HEK293T (cell line): Measurements from ENCODE around the gene LHFPL5.

Experiments
- CTCF ChIA-PET: fragments of 350-600 bp; formaldehyde crosslinking; extraction: SDS; loops from one replicate; lab custom pipeline; 2021; ENCODE audit warnings: antibody characterized with exemption, inconsistent platforms; lab: Yijun Ruan, JAX
- POLR2A ChIA-PET: fragments of 350-600 bp; formaldehyde crosslinking; extraction: SDS; loops from one replicate; lab custom pipeline; 2020; ENCODE audit warnings: antibody characterized with exemption, inconsistent platforms; lab: Yijun Ruan, JAX
- DNase-seq: peaks from one replicate; pipeline ENCODE4 v3.0.0; 2012; ENCODE audit warnings: mixed read lengths; ENCODE audit errors: extremely low spot score
- ARNT ChIP-seq: fragments of 450-650 bp; IDR thresholded peaks from 2 replicates; pipeline ENCODE4 v1.6.1; 2017; ENCODE audit warnings: mild to moderate bottlenecking
- BHLHE40 ChIP-seq: fragments of 450-650 bp; IDR thresholded peaks from 2 replicates; pipeline ENCODE4 v1.6.1; 2016; ENCODE audit warnings: mild to moderate bottlenecking, moderate library complexity, borderline replicate concordance
- CTBP1 ChIP-seq: fragments of 450-650 bp; IDR thresholded peaks from 2 replicates; pipeline ENCODE4 v1.6.1; 2016; ENCODE audit warnings: borderline replicate concordance
- ELF4 ChIP-seq: fragments of 450-650 bp; IDR thresholded peaks from 2 replicates; pipeline ENCODE4 v1.6.1; 2017; ENCODE audit warnings: antibody characterized with exemption
- FOXA1 ChIP-seq: fragments of 450-650 bp; IDR thresholded peaks from 2 replicates; pipeline ENCODE4 v1.6.1; 2016; ENCODE audit warnings: mild to moderate bottlenecking
- FOXK2 ChIP-seq: fragments of 450-650 bp; IDR thresholded peaks from 2 replicates; pipeline ENCODE4 v1.6.1; 2016; ENCODE audit warnings: mild to moderate bottlenecking
- FOXM1 ChIP-seq: fragments of 450-650 bp; IDR thresholded peaks from 2 replicates; pipeline ENCODE4 v1.6.1; 2017; ENCODE audit warnings: mild to moderate bottlenecking, borderline replicate concordance
- HDGF ChIP-seq: fragments of 450-650 bp; IDR thresholded peaks from 2 replicates; pipeline ENCODE4 v1.6.1; 2017; ENCODE audit warnings: antibody characterized with exemption, borderline replicate concordance
- L3MBTL2 ChIP-seq: fragments of 450-650 bp; conservative IDR thresholded peaks from 2 replicates; pipeline ENCODE4 v1.6.1; 2016; ENCODE audit warnings: mild to moderate bottlenecking
- LEF1 ChIP-seq: fragments of 450-650 bp; IDR thresholded peaks from 2 replicates; pipeline ENCODE4 v1.6.1; 2017; ENCODE audit warnings: mild to moderate bottlenecking, borderline replicate concordance
- NFRKB ChIP-seq: fragments of 450-650 bp; IDR thresholded peaks from 2 replicates; pipeline ENCODE4 v1.6.1; 2016; ENCODE audit warnings: mild to moderate bottlenecking, moderate library complexity
- PKNOX1 ChIP-seq: fragments of 450-650 bp; IDR thresholded peaks from 2 replicates; pipeline ENCODE4 v1.6.1; 2016
- SP1 ChIP-seq: fragments of 450-650 bp; IDR thresholded peaks from 2 replicates; pipeline ENCODE4 v1.6.1; 2017
- SUZ12 ChIP-seq: fragments of 450-650 bp; IDR thresholded peaks from 2 replicates; pipeline ENCODE4 v1.6.1; 2016; ENCODE audit warnings: mild to moderate bottlenecking
- TARDBP ChIP-seq: fragments of 450-650 bp; IDR thresholded peaks from 2 replicates; pipeline ENCODE4 v1.6.1; 2016
- ZNF384 ChIP-seq: fragments of 450-650 bp; IDR thresholded peaks from 2 replicates; pipeline ENCODE4 v1.6.1; 2016

Gene LHFPL5

GRCh38 chr6:35824552-35825192 is 19.5 kb downstream of the LHFPL5 start:
- TF ChIP-seq FOXA1 = no peak
- TF ChIP-seq ELF4 = no peak
- TF ChIP-seq NFRKB = no peak
- no peak for TF ChIP-seq SP1
- no peak for TF ChIP-seq SUZ12
- TF ChIP-seq L3MBTL2 = no peak
- TF ChIP-seq ARNT = no peak
- no peak for TF ChIP-seq BHLHE40
- TF ChIP-seq FOXM1 = no peak
- no peak for TF ChIP-seq PKNOX1
- TF ChIP-seq FOXK2 = no peak
- TF ChIP-seq LEF1 = no peak

GRCh38 chr6:35829306-35829705 is 24.2 kb downstream of the LHFPL5 start:
- TF ChIP-seq HDGF (no peak), FOXA1 (no peak), TARDBP (no peak), CTBP1 (no peak), FOXK2 (no peak), ARNT (no peak), SP1 (no peak), NFRKB (no peak), FOXM1 (no peak), LEF1 (no peak), ELF4 (no peak)
- POLR2A ChIA-PET = no interaction called here
- CTCF ChIA-PET = no interaction called here
- DNase-seq = no peak

More at GRCh38 chr6:35824552-35825192, 19.5 kb downstream of the LHFPL5 start:
- ChIA-PET CTCF (interaction anchor here (0.6 kb wide), 1 partner anchor 30 kb away, joined by 3 read pairs; no protein-coding TSS in a partner anchor), POLR2A (no interaction called here)
- DNase-seq = no peak

- no peak for DNase-seq
- ChIA-PET CTCF (no interaction called here), POLR2A (no interaction called here)
- TF ChIP-seq FOXA1 (no peak), TARDBP (no peak), ELF4 (no peak), L3MBTL2 (no peak), ARNT (no peak), ZNF384 (no peak), HDGF (no peak), PKNOX1 (no peak)
Observed at GRCh38 chr6:35831257-35832007, 26.3 kb downstream of the LHFPL5 start.

GRCh38 chr6:35833536-35833935 is 28.4 kb downstream of the LHFPL5 start:
- ChIA-PET CTCF (no interaction called here), POLR2A (no interaction called here)
- TF ChIP-seq FOXK2 = no peak
- TF ChIP-seq LEF1 = no peak
- TF ChIP-seq NFRKB = no peak
- no peak for TF ChIP-seq L3MBTL2
- TF ChIP-seq ZNF384 = no peak
- no peak for TF ChIP-seq CTBP1
- no peak for TF ChIP-seq TARDBP
- no peak for TF ChIP-seq ELF4
- TF ChIP-seq PKNOX1 = no peak
- TF ChIP-seq BHLHE40 = no peak
- TF ChIP-seq FOXA1 = no peak
- TF ChIP-seq SUZ12 = no peak
- no peak for TF ChIP-seq HDGF
- TF ChIP-seq ARNT = no peak
- no peak for TF ChIP-seq SP1
- TF ChIP-seq FOXM1 = no peak
- no peak for DNase-seq

GRCh38 chr6:35839019-35839418 is 33.9 kb downstream of the LHFPL5 start:
- POLR2A ChIA-PET = no interaction called here
- TF ChIP-seq FOXA1 (no peak), BHLHE40 (no peak), ZNF384 (no peak), FOXM1 (no peak), HDGF (no peak), SP1 (no peak), NFRKB (no peak), ELF4 (no peak), LEF1 (no peak), L3MBTL2 (no peak), TARDBP (no peak), CTBP1 (no peak), FOXK2 (no peak), SUZ12 (no peak), PKNOX1 (no peak), ARNT (no peak)
- CTCF ChIA-PET = no interaction called here
- DNase-seq = no peak
